Large intestine (tissue), 3 donors: ENCODE measurements around the gene SIGLEC12. TPM values are rescaled to one million over a fixed set of nuclear protein-coding genes. Genes with fewer than 3 reads are reported as not detected.
A peak's percentile ranks its signal among the peaks of the same experiment; 100 is the strongest.
"Not testable (repeated sequence)": the region's sequence is repeated elsewhere in the genome, so short reads cannot be mapped to it uniquely, and the experiment has no call there.

Experiments used
- DNase-seq, 2 donors: peaks; one replicate each; pipeline versions ENCODE4 v3.0.0 to v3.0.0-alpha.2; 2013
- H3K27ac ChIP-seq: one replicate; pipeline ENCODE4 v1.5.1; 2013; ENCODE audit warnings: low read length
- H3K27me3 ChIP-seq: 2 replicates; pipeline ENCODE4 v1.6.1; 2013; ENCODE audit warnings: low read length; ENCODE audit not compliant: control insufficient read depth, insufficient read depth
- H3K36me3 ChIP-seq: 2 replicates; pipeline ENCODE4 v1.6.1; 2013; ENCODE audit warnings: low read length; ENCODE audit not compliant: control insufficient read depth, insufficient read depth
- H3K4me1 ChIP-seq: one replicate; pipeline ENCODE4 v1.6.1; 2013; ENCODE audit warnings: low read length; ENCODE audit not compliant: control insufficient read depth, insufficient read depth
- H3K4me3 ChIP-seq: one replicate; pipeline ENCODE4 v1.5.1; 2013; ENCODE audit warnings: low read length
- H3K9me3 ChIP-seq: one replicate; pipeline ENCODE4 v1.6.1; 2013; ENCODE audit warnings: mild to moderate bottlenecking, low read depth, low read length, moderate library complexity; ENCODE audit not compliant: control insufficient read depth
- WGBS: methylation state at CpG from one replicate; pipeline ENCODE4 v1.1.5; 2013; ENCODE audit warnings: low lambda C conversion rate; ENCODE audit not compliant: insufficient coverage; 5-methylcytosine and 5-hydroxymethylcytosine counted together
- polyA plus RNA-seq: library from polyadenylated mRNA; unstranded; fragments of 120-200 nt; gene quantifications from one replicate; pipeline ENCODE4 v1.2.1, GENCODE V29; 2013

Gene SIGLEC12
- polyA plus RNA-seq, 1 donor = 5.1 TPM

DNA sequence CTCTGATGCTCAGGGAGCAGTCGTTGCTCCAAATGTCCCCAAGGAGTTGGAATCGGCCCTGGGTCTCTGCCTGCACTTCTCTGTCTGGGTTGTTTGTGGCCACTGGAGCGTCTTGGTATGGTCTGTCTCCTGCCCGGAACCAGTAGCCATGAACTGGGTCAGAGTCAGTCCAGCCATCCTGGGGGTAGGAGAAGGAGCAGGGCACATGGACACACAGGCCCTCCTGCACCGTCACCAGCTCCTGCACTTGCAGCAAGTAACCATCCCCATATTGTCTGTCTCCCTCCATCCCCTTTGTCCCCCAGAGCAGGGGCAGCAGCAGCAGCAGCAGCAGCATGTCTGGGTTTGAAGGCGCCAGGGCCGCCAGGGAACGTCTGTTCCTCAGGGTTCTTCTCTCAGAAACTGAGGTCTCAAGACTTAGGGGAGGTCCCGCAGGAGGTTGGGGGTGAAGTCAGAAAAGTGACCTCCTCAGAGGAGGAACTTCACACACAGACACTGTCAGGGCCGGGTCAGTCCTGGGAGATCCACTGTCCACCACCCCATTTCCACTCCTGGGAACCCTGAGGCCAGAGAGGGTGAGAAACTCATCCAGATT is 43.5 kb downstream of the SIGLEC12 start, which contains the start of gene SIGLEC8:
TSS of gene SIGLEC8 (minus strand) at position 404 of the 595 bp plus-strand sequence. CDS start at position 337, 67 bp downstream.
- Histone ChIP-seq H3K9me3 (peaks cover 2% of the 10 kb centered on the region), H3K4me1 (no peaks in the 10 kb centered on the region), H3K27ac (no peak within 1 kb of the TSS), H3K4me3 (no peak within 1 kb of the TSS), H3K36me3 (no peaks in the 10 kb centered on the region), H3K27me3 (peaks cover 10% of the 10 kb centered on the region)
- no CpG with 5 or more reads among the region's 10 CpGs for WGBS
- no peak for DNase-seq

- Histone ChIP-seq H3K27ac (no peak overlapping the region), H3K36me3 (no peaks in the 10 kb centered on the region), H3K9me3 (peaks cover 2% of the 10 kb centered on the region), H3K4me3 (no peak overlapping the region), H3K4me1 (no peaks in the 10 kb centered on the region), H3K27me3 (peaks cover 4% of the 10 kb centered on the region)
- DNase-seq = no peak
- 50% methylated on average over 1 of the region's 11 CpGs for WGBS
Measured at GRCh38 chr19:51457351-51458013, 44.1 kb downstream of the SIGLEC12 start.

DNA sequence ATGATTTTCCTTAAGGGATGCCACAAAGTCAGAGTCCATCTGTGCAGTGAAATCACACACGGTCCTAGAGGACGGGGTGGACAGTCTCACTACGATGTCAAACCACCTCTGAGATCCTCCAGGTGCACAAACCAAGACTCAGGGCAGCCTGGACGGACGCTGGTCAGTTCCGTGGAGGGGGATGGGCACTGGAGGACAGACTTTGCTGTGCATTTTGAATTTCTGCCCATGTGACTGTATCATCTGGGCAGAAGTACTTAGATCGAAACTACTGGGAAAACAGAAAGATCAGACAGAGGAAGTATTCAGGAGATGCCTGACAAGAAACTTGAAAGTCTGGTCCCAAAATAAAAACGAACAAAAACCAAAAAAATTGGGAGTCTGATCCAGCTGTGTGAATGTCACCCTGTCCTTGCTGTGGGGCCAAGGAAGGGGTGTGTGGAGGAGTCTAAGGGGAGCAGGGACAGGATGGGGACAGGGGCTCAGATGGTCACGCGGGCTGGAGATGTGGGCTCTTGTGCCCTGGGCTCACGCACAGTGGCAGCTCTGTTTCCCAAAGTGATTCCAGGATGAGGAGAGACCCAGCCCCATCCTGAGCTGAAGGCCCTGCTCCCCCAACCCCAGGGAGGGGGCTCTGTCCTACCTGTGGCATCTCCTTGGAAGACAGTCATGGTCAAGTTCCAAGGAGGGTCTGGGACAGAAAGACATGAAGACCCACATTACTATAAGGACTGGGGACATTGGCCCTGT is 44.9 kb downstream of the SIGLEC12 start:
- Histone ChIP-seq H3K9me3 (peaks cover 2% of the 10 kb centered on the region), H3K27ac (no peak overlapping the region), H3K36me3 (no peaks in the 10 kb centered on the region), H3K4me3 (no peak overlapping the region), H3K4me1 (no peaks in the 10 kb centered on the region), H3K27me3 (no peaks in the 10 kb centered on the region)
- DNase-seq = no peak
- WGBS = 80% methylated on average over 1 of the region's 11 CpGs

GRCh38 chr19:51450730-51451307 is 50.8 kb downstream of the SIGLEC12 start:
- H3K27me3 ChIP-seq = no peaks in the 10 kb centered on the region
- no peak overlapping the region for H3K4me3 ChIP-seq
- no peaks in the 10 kb centered on the region for H3K36me3 ChIP-seq
- no peak for DNase-seq
- H3K4me1 ChIP-seq = no peaks in the 10 kb centered on the region
- WGBS = no CpG with 5 or more reads among the region's 5 CpGs
- H3K9me3 ChIP-seq = no peaks in the 10 kb centered on the region
- no peak overlapping the region for H3K27ac ChIP-seq

DNA sequence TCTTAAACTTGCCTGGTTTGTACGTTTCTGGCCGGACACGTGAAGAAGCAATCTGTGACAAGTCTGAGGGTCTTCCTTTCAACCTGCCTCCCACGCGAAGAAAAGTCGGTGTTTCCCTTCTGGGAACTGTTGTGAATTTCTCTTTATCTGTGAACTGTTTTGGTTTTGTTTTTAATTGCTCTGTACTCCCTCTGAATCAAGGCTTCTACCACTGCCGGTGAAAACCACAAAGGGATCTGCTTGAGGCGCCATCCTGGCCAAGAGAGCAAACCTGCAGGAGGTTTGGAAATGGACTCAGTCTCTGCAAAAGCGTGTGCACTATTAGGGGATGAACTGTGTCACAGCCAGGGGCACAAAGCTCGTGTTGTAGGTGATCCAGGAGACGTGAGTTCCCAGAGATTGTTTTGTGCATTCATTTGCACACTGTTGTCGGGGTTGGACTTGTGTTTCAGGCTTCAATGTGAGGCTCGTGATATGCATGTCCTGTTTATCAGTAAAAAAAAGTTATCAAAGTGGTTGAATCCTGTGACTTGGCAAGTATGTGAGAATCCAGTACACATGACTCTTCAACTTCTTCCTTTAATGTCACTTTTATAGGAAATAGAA is 53.1 kb downstream of the SIGLEC12 start:
- Histone ChIP-seq H3K27ac (no peak overlapping the region), H3K4me1 (no peaks in the 10 kb centered on the region), H3K27me3 (no peaks in the 10 kb centered on the region), H3K4me3 (no peak overlapping the region), H3K9me3 (no peaks in the 10 kb centered on the region), H3K36me3 (no peaks in the 10 kb centered on the region)
- DNase-seq = no peak
- WGBS = 100% methylated on average over 2 of the region's 13 CpGs

DNA sequence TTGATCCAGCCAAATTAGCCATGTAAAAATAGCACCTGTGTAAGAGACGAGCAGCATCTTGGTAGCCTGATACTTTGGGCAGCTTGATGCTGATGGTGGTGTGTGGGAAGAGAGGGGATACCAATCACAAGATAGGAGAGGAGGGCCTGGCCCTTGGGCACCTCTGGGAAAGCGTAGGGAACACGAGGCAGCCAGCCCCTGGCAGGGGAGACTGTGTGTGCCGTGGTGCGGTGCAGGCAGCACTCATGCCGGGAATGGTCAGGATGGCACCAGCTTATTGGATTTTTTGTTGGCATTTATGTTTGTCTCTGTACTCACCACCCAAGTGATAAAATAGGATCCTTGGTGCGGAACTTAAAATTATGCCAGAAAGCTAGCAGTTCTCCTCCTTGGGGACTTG is 53.6 kb downstream of the SIGLEC12 start:
- Histone ChIP-seq H3K4me3 (no peak overlapping the region), H3K4me1 (no peaks in the 10 kb centered on the region), H3K27ac (no peak overlapping the region), H3K36me3 (no peaks in the 10 kb centered on the region), H3K27me3 (no peaks in the 10 kb centered on the region), H3K9me3 (no peaks in the 10 kb centered on the region)
- DNase-seq = no peak
- WGBS = 100% methylated on average over 1 of the region's 7 CpGs

DNA sequence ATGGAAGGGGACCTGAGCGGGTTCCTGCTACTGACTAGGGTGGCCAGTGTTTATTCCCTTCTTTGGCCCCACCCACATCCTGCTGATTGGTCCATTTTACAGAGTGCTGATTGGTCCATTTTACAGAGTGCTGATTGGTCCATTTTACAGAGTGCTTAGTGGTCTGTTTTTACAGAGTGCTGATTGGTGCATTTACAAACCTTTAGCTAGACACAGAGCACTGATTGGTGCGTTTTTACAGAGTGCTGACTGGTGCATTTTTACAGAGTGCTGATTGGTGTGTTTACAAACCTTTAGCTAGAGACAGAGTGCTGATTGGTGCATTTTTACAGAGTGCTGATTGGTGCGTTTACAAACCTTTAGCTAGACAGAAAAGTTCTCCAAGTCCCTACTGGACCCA is 54.1 kb downstream of the SIGLEC12 start:
- 83% methylated on average over 1 of the region's 3 CpGs for WGBS
- not testable (repeated sequence) for H3K27me3 ChIP-seq

DNA sequence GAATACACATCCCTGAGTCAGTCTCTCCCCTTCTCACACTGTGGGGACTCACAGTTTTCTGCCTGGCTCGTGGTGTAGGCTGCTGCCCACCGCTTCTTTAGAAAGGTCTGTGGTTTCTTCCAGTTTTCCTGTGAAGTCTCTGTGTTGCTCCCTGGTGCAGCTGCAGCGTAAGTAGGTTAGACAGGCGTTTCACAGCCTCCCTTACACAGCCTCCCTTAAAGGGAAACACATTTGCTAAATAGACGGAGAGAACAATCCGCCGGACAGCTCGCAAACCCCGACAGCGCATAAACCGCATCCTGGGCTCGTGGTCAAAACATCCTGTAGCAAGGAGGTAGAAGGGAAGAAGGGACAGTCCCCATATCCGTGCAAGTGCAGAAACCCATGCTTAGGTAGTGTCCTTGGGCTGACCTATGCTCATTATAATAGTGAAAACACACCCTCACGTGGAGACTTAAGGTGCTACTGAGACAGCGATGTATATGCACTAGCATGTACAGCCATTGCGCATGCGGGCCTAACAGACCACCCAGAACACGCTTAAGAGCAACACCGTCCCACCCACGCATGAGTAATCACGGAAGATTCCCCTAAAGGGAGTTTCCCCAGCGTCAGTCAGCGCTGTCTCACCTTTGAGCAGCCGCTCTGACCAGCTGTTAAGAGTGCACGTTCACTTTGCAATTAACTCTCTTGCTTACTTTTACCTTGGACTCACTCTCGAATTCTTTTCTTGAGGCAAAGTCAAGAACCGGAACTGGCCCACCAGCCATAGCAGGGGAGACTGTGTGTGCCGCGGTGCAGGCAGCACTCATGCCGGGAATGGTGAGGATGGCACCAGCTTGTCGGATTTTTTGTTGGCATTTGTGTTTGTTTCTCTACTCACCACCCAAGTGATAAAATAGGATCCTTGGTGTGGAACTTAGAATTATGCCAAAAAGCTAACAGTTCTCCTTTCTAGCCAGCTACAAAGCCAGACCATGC is 59.9 kb downstream of the SIGLEC12 start:
- no CpG with 5 or more reads among the region's 31 CpGs for WGBS
- H3K9me3 ChIP-seq = no peaks in the 10 kb centered on the region
- peak; percentile 12 to 26 for DNase-seq
- no peaks in the 10 kb centered on the region for H3K36me3 ChIP-seq
- peaks cover 3% of the 10 kb centered on the region for H3K27me3 ChIP-seq
- no peak overlapping the region for H3K4me3 ChIP-seq
- H3K27ac ChIP-seq = no peak overlapping the region
- H3K4me1 ChIP-seq = peaks cover 5% of the 10 kb centered on the region

More for the DNA sequence above, 54.1 kb downstream of the SIGLEC12 start:
- H3K4me3 ChIP-seq, H3K36me3 ChIP-seq, H3K27ac ChIP-seq, H3K9me3 ChIP-seq, H3K4me1 ChIP-seq, DNase-seq: not testable (repeated sequence)
